K562 (cell line): ENCODE data around the gene UCN. TPM values are rescaled to one million over a fixed set of nuclear protein-coding genes. Genes with fewer than 3 reads are reported as not detected.

Experiments
- ATAC-seq: fragments of 200-7000 bp; cut with Tn5 transposase; 3 replicates; pipeline ENCODE4 v1.9.1; 2020; ENCODE audit warnings: moderate library complexity
- BruUV-seq: library from RNA; stranded (reverse); fragments of 400-500 nt; replicated peaks from 2 replicates; lab custom pipeline; 2021; lab: Mats Ljungman, UMichigan
- CTCF ChIA-PET: fragments of 300-600 bp; formaldehyde crosslinking; extraction: SDS; loops from one replicate; lab custom pipeline; 2021; ENCODE audit warnings: low intra/inter-chr PET ratio; lab: Yijun Ruan, JAX
- POLR2A ChIA-PET: fragments of 300-600, 350-650 bp; sonication (Branson Sonifier 250); formaldehyde crosslinking; extraction: SDS; loops from one replicate; lab custom pipeline; 2021; ENCODE audit warnings: antibody characterized with exemption, inconsistent platforms; lab: Yijun Ruan, JAX
- DNase-seq, 4 experiments: peaks; one replicate each; pipeline versions ENCODE4 v3.0.0 to v3.0.0-alpha.2; 2011 to 2018; ENCODE audit warnings: low spot score in 3 of 4, mixed read lengths in 3 of 4; ENCODE audit errors: extremely low read depth in 1 of 4
- FAIRE-seq: peaks from 2 replicates; lab custom pipeline; 2011; peaks lifted over from hg19 to GRCh38; lab: Jason Lieb, UNC
- H2AFZ ChIP-seq: 2 replicates; pipeline ENCODE4 v1.6.0; 2011; ENCODE audit warnings: low read depth, low read length, control low read depth, inconsistent platforms
- H3K27ac ChIP-seq: fragments of 200-600 bp; 3 replicates; pipeline ENCODE4 v1.8.0; 2011; ENCODE audit warnings: low read depth, mild to moderate bottlenecking, control low read depth, inconsistent platforms, low read length, moderate library complexity, mixed read lengths; ENCODE audit errors: extremely low read depth
- H3K27me3 ChIP-seq, 2 experiments: fragments of 300-600 bp in 1 of 2; 2 replicates in 1 of 2; 3 replicates in 1 of 2; pipeline versions ENCODE4 v1.6.0 to v1.8.0; 2011; ENCODE audit warnings: inconsistent platforms in 2 of 2, low read length in 2 of 2, mild to moderate bottlenecking in 1 of 2, mixed read lengths in 1 of 2, moderate library complexity in 1 of 2; ENCODE audit not compliant: control insufficient read depth in 2 of 2, insufficient read depth in 2 of 2
- H3K36me3 ChIP-seq: fragments of 300-600 bp; 3 replicates; pipeline ENCODE4 v1.8.0; 2011; ENCODE audit warnings: mild to moderate bottlenecking, low read length, inconsistent platforms; ENCODE audit not compliant: control insufficient read depth, insufficient read depth
- H3K4me1 ChIP-seq, 2 experiments: fragments of 200-600 bp in 1 of 2; replicated peaks in 1 of 2; 2 replicates in 1 of 2; 3 replicates in 1 of 2; pipeline versions ENCODE4 v1.5.1 to v1.8.0; 2011; ENCODE audit warnings: inconsistent platforms in 2 of 2, low read length in 2 of 2, mild to moderate bottlenecking in 1 of 2, mixed read lengths in 1 of 2, moderate library complexity in 1 of 2; ENCODE audit not compliant: control insufficient read depth in 2 of 2, insufficient read depth in 2 of 2
- H3K4me2 ChIP-seq: 2 replicates; pipeline ENCODE4 v1.6.1; 2011; ENCODE audit warnings: low read length, control low read depth, inconsistent platforms, mixed read lengths; ENCODE audit not compliant: insufficient read depth
- H3K4me3 ChIP-seq: fragments of 200-600 bp; sonication (generic), shearing (Covaris generic); 2 replicates; pipeline ENCODE4 v1.5.1; 2016; ENCODE audit warnings: control low read depth, inconsistent platforms
- H3K79me2 ChIP-seq: fragments of 200-600 bp; 3 replicates; pipeline ENCODE4 v1.8.0; 2011; ENCODE audit warnings: low read length, inconsistent platforms; ENCODE audit not compliant: control insufficient read depth, insufficient read depth
- H3K9ac ChIP-seq, 2 experiments: 2 replicates each; pipeline versions ENCODE4 v1.6.0 to v1.6.1; 2011; ENCODE audit warnings: low read depth in 2 of 2, low read length in 2 of 2, control low read depth in 1 of 2, inconsistent platforms in 1 of 2, mild to moderate bottlenecking in 1 of 2, mixed read lengths in 1 of 2; ENCODE audit not compliant: insufficient read depth in 1 of 2
- H3K9me1 ChIP-seq: one replicate; pipeline ENCODE4 v1.6.0; 2011; ENCODE audit warnings: inconsistent platforms, mild to moderate bottlenecking, low read length, moderate library complexity; ENCODE audit not compliant: control insufficient read depth, insufficient read depth
- H3K9me3 ChIP-seq: replicated peaks from 2 replicates; pipeline ENCODE4 v1.5.1; 2011; ENCODE audit warnings: low read depth, low read length, inconsistent platforms; ENCODE audit not compliant: control insufficient read depth, insufficient read depth
- H4K20me1 ChIP-seq: replicated peaks from 2 replicates; pipeline ENCODE4 v1.6.1; 2011; ENCODE audit warnings: low read length, inconsistent platforms, mixed read lengths; ENCODE audit not compliant: control insufficient read depth, insufficient read depth
- C11orf30 ChIP-seq: fragments of 450-650 bp; IDR thresholded peaks from 2 replicates; pipeline ENCODE4 v1.6.1; 2016; ENCODE audit warnings: low read depth, mild to moderate bottlenecking
- FOXK2 ChIP-seq, 2 experiments: fragments of 450-650 bp; IDR thresholded peaks in 1 of 2; conservative IDR thresholded peaks in 1 of 2; 2 replicates each; pipeline ENCODE4 v1.6.1; 2016; ENCODE audit warnings: low read depth in 2 of 2, mild to moderate bottlenecking in 1 of 2
- HMGN3 ChIP-seq: IDR thresholded peaks from 2 replicates; pipeline ENCODE4 v1.6.1; 2011; ENCODE audit warnings: borderline replicate concordance, low read depth, mild to moderate bottlenecking, mixed read lengths, low read length; ENCODE audit not compliant: insufficient read length; ENCODE audit errors: extremely low read depth
- LARP7 ChIP-seq: fragments of 450-650 bp; IDR thresholded peaks from 2 replicates; pipeline ENCODE4 v1.6.1; 2016
- MAFG ChIP-seq: fragments of 450-650 bp; conservative IDR thresholded peaks from 2 replicates; pipeline ENCODE4 v1.6.1; 2016; ENCODE audit warnings: missing genetic modification characterization, missing compliant biosample characterization
- ZNF121 ChIP-seq: sonication (generic); formaldehyde crosslinking; conservative IDR thresholded peaks from 2 replicates; pipeline ENCODE4 v1.8.0; 2022; ENCODE audit warnings: missing genetic modification reagents
- ZNF316 ChIP-seq: fragments of 450-650 bp; IDR thresholded peaks from 2 replicates; pipeline ENCODE4 v1.6.1; 2016
- ZNF75A ChIP-seq: fragments of 450-650 bp; formaldehyde crosslinking; IDR thresholded peaks from 2 replicates; pipeline ENCODE4 v1.4.0; 2020; ENCODE audit warnings: mild to moderate bottlenecking
- WGBS: fragments of 100-300 bp; shearing (Covaris generic); methylation state at CpG from one replicate; pipeline ENCODE4 v1.1.6; 2016; ENCODE audit warnings: low coverage, mixed read lengths; ENCODE audit not compliant: insufficient coverage; ENCODE audit errors: missing lambda C conversion rate; 5-methylcytosine and 5-hydroxymethylcytosine counted together
- in situ Hi-C: fragments of 300-500 bp; cut with MboI; formaldehyde crosslinking; loops from 4 replicates; pipeline ENCODE4 v1.15.0; 2018; ENCODE audit warnings: inconsistent platforms, mixed read lengths
- intact Hi-C: fragments of 100-400 bp; cut with micrococcal nuclease; formaldehyde crosslinking; loops from 2 replicates; pipeline ENCODE4 v1.14.2; 2022
- polyA plus RNA-seq, 8 experiments: library from polyadenylated mRNA; depleted of rRNA in 4 of 8; stranded (reverse) in 5 of 8; unstranded in 3 of 8; fragments of >200 nt; fragmentation: Nextera tagmentation in 2 of 8; fragmentation: Illumina TruSeq in 1 of 8; extraction: Ambion mirVana in 2 of 8; extraction: Trizol in 1 of 8; gene quantifications; 2 replicates each; pipeline versions ENCODE4 v1.2.1 to v1.2.3, GENCODE V29; 2011 to 2014; ENCODE audit warnings: inconsistent platforms in 1 of 8, missing spikeins in 1 of 8
- total RNA-seq, 7 experiments: library from RNA; depleted of rRNA in 6 of 7; stranded (reverse); fragments of >200 nt in 6 of 7; fragmentation: Illumina TruSeq in 2 of 7; extraction: Trizol in 2 of 7; gene quantifications; 2 replicates each; pipeline versions ENCODE4 v1.2.1 to v1.2.3, GENCODE V29; 2011 to 2021; ENCODE audit warnings: low replicate concordance in 1 of 7

The UCN gene
- total and polyA plus RNA-seq, 9 of the 15 experiments (the other 6 are each of a cell fraction or from before 2014, with no cell fraction given), result 0.10 to 2.7 (median 0.43) TPM

- Histone ChIP-seq H3K9ac (no peak overlapping the region; a peak in 1 of 4 replicates), H4K20me1 (no peaks in the 10 kb centered on the region), H3K36me3 (peaks cover 18% of the 10 kb centered on the region; the same call in 2 of the 3 replicates), H3K27ac (no peak overlapping the region), H2AFZ (no peak overlapping the region), H3K79me2 (peaks cover 91% of the 10 kb centered on the region), H3K4me3 (no peak overlapping the region), H3K4me1 (peaks cover 8 to 12% of the 10 kb centered on the region in 2 experiments; a peak in 4 of 5 replicates), H3K9me1 (no peaks in the 10 kb centered on the region), H3K4me2 (no peak overlapping the region), H3K27me3 (no peaks in the 10 kb centered on the region), H3K9me3 (no peaks in the 10 kb centered on the region)
- FAIRE-seq (no peak), DNase-seq (no peak), ATAC-seq (no peak)
- POLR2A ChIA-PET, result interaction anchor here (0.6 to 1.7 kb wide), 4 partner anchors 13 to 144 kb away, joined by 3 to 9 read pairs (median 4); no protein-coding TSS in a partner anchor
- CTCF ChIA-PET, result no interaction called here
- intact Hi-C loops (no loop called here), in situ Hi-C loops (no loop called here)
- peak; percentile 34; the same call in 1 of the 2 replicates for TF ChIP-seq ZNF121
- peak; percentile 58 for TF ChIP-seq C11orf30
- peak; percentile 41; the same call in 1 of the 2 replicates for TF ChIP-seq ZNF316
- no peak for TF ChIP-seq HMGN3
- no peak for TF ChIP-seq ZNF75A (CRISPR knock-in tag)
- no peak for TF ChIP-seq FOXK2 (conservative IDR thresholded peaks at IDR 0.05 in 1 of 2, IDR thresholded peaks at IDR 0.05 in 1 of 2; ENCODE audit: low read depth in 2 of 2)
- no peak for TF ChIP-seq LARP7
- peak; percentile 19 for TF ChIP-seq MAFG (tag)
- 69% methylated on average over 7 of the region's 7 CpGs for WGBS
- no TSS peak for BruUV-seq
Measured at GRCh38 chr2:27350106-27350693, 42.0 kb upstream of the UCN start.
